Rectal smooth muscle tissue (tissue), 1 donor: ENCODE results near the gene TRMT2A.
A peak's percentile ranks its signal among the peaks of the same experiment; 100 is the strongest.
"Not testable (repeated sequence)": the region's sequence is repeated elsewhere in the genome, so short reads cannot be mapped to it uniquely, and the experiment has no call there.

Experiments used
- H3K27ac ChIP-seq: one replicate; pipeline ENCODE4 v1.7.0; 2013; ENCODE audit warnings: low read depth, low read length, inconsistent platforms
- H3K27me3 ChIP-seq: one replicate; pipeline ENCODE4 v1.7.0; 2013; ENCODE audit warnings: low read length; ENCODE audit not compliant: control insufficient read depth, insufficient read depth
- H3K36me3 ChIP-seq: one replicate; pipeline ENCODE4 v1.7.0; 2013; ENCODE audit warnings: low read length; ENCODE audit not compliant: control insufficient read depth, insufficient read depth
- H3K4me1 ChIP-seq: one replicate; pipeline ENCODE4 v1.7.0; 2013; ENCODE audit warnings: low read length; ENCODE audit not compliant: control insufficient read depth, insufficient read depth
- H3K4me3 ChIP-seq: one replicate; pipeline ENCODE4 v1.7.0; 2013; ENCODE audit warnings: low read length
- H3K9ac ChIP-seq: one replicate; pipeline ENCODE4 v1.7.0; 2013; ENCODE audit warnings: low read length

The TRMT2A gene, protein sequence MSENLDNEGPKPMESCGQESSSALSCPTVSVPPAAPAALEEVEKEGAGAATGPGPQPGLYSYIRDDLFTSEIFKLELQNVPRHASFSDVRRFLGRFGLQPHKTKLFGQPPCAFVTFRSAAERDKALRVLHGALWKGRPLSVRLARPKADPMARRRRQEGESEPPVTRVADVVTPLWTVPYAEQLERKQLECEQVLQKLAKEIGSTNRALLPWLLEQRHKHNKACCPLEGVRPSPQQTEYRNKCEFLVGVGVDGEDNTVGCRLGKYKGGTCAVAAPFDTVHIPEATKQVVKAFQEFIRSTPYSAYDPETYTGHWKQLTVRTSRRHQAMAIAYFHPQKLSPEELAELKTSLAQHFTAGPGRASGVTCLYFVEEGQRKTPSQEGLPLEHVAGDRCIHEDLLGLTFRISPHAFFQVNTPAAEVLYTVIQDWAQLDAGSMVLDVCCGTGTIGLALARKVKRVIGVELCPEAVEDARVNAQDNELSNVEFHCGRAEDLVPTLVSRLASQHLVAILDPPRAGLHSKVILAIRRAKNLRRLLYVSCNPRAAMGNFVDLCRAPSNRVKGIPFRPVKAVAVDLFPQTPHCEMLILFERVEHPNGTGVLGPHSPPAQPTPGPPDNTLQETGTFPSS

DNA sequence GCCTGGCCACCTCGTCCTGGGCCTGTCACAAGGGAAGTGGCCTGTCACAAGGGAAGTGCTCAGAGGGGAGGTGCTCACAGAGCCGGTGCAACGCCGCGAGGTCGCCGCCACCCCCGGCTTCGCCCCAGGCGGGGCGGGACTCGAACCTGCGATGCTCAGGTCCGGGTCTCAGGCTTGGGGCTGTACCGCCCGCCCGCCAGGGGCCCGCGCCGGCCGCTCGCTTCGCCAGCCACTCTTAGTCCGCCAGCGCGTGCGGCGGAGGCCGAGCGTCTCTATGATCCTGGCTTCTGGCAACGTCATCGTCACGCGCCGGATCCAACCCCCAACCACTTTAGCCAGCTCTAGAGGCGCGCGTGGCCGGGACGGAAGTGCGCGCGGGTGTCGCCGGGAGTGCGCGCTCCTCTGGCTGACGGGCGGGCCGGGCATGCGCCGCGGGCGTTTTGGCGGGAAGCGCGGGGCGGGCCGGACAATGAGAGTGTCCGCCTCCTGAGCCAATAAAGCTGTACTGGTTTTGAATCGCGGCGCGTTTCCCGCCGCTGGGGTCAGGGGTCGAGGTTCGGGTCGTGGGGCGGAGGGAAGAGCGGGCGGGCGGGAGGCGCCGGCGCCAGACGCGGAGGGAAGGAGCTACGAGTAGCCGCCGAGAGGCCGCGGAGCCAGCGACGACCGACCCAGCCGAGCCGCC lies at the start of gene TRMT2A:
TRMT2A (minus strand) TSS at position 276 of the 682 bp plus-strand sequence. CDS start 320 bp downstream, outside the sequence.
- H3K27ac ChIP-seq = peak within 1 kb of the TSS; percentile 72
- H3K36me3 ChIP-seq = peaks cover 27% of the 10 kb centered on the region
- H3K4me1 ChIP-seq = peaks cover 10% of the 10 kb centered on the region
- no peaks in the 10 kb centered on the region for H3K27me3 ChIP-seq
- peak within 1 kb of the TSS; percentile 83 for H3K4me3 ChIP-seq
- peak within 1 kb of the TSS; percentile 66 for H3K9ac ChIP-seq

DNA sequence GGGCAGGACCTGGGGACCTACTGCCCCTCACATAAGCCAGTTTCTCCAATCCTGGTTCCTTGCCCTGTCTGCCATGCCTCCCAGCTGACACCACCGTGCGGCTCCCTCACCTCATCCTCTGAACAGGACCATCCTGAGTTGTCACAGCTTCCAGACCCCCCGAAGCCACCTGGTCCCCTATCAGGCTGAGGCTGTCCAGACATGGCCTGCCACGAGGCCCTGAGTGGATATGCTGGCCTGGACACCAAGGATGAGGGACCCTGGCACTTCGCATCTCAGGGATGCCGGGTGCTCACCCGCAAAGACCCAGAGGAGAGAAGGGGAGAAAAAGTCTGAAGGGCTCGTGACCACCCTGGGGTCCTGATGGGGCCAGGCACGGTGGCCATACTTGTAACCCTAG lies 49.7 kb upstream of the TRMT2A start:
- Histone ChIP-seq H3K4me3 (no peak overlapping the region), H3K27ac (no peak overlapping the region), H3K36me3 (no peaks in the 10 kb centered on the region), H3K4me1 (no peaks in the 10 kb centered on the region), H3K9ac (no peak overlapping the region), H3K27me3 (no peaks in the 10 kb centered on the region)

DNA sequence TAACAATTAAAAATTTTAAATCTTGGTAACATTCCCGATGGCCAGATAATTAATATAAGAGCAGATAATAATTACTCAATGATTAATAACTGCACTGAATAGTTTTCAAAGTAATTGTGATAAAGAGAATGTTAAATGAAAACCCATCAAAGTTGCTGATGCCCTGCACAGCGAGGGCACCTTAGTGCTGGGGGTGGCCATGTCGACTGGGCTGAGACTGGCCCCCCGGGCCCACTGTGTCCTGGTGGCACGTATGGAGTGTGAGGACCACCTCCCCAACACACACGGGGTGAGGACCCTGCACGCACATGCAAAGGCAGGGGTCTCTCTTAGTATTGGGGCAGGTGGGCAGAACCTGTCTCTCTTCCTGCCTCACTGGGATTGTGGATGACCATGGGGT lies 48.9 kb upstream of the TRMT2A start:
- Histone ChIP-seq H3K27ac (no peak overlapping the region), H3K9ac (no peak overlapping the region), H3K27me3 (no peaks in the 10 kb centered on the region), H3K4me1 (no peaks in the 10 kb centered on the region), H3K36me3 (no peaks in the 10 kb centered on the region), H3K4me3 (no peak overlapping the region)

DNA sequence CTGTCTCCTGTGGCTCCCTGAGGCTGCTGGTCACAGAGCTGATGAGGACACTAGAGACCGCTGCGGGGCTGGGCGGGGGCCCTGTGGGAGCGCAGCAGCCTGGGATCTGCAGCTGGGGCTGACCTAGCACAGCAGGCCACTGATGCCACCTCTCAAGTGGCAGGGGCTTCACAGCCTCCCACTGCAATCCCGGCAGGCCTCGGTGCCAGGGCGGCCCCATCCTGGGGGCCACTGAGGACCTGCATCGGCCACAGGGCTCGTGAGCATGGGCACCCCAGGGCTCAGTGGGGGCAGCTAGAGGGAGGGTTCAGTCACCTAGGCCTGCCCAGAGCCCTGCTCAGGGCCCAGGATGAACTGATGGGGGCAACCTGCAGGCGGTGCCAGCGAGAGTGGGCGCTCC lies 48.4 kb upstream of the TRMT2A start:
- Histone ChIP-seq H3K27ac (no peak overlapping the region), H3K4me1 (no peaks in the 10 kb centered on the region), H3K36me3 (no peaks in the 10 kb centered on the region), H3K9ac (no peak overlapping the region), H3K27me3 (no peaks in the 10 kb centered on the region), H3K4me3 (no peak overlapping the region)

DNA sequence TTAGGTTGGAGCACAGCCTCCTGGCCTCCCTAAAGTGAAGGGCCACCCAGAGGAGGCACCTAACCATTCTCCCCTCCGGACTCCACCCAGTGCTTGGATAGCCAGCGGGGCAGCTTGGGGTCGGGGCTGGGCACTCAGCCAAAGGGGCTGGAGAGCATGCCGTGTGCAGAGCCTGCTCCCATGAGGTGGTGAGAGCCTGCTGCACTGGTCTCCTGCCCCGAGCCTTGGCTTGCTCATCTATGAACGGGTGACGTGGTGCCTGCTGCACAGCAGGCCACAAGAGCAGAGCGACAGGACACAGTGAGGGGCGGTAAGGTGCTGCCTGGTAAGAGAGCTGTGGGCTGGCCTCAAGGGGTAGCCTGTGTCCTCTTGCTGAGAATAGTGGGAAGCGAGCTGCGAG lies 47.8 kb upstream of the TRMT2A start:
- Histone ChIP-seq H3K27ac (no peak overlapping the region), H3K9ac (no peak overlapping the region), H3K4me1 (no peaks in the 10 kb centered on the region), H3K27me3 (no peaks in the 10 kb centered on the region), H3K36me3 (no peaks in the 10 kb centered on the region), H3K4me3 (no peak overlapping the region)

DNA sequence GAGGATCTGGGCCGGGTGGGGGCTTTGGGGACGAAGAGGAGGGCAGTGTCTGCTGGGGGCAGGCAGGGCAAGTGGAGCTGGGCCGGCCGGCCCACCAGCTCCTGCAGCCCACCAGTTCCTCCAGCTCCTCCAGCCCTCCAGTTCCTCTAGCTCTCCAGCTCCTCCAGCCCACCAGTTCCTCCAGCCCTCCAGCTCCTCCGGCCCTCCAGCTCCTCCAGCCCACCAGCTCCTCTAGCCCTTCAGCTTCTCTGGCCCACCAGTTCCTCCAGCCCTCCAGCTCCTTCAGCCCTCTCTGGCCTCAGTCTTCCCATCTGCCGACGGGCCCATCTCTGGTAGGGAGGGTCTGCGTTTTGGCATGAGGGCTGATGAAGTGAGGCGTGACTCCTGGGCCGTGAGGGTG lies 43.0 kb upstream of the TRMT2A start:
- no peak overlapping the region for H3K9ac ChIP-seq
- no peak overlapping the region for H3K27ac ChIP-seq
- no peaks in the 10 kb centered on the region for H3K36me3 ChIP-seq
- H3K4me3 ChIP-seq = no peak overlapping the region
- no peaks in the 10 kb centered on the region for H3K4me1 ChIP-seq
- peaks cover 6% of the 10 kb centered on the region for H3K27me3 ChIP-seq

DNA sequence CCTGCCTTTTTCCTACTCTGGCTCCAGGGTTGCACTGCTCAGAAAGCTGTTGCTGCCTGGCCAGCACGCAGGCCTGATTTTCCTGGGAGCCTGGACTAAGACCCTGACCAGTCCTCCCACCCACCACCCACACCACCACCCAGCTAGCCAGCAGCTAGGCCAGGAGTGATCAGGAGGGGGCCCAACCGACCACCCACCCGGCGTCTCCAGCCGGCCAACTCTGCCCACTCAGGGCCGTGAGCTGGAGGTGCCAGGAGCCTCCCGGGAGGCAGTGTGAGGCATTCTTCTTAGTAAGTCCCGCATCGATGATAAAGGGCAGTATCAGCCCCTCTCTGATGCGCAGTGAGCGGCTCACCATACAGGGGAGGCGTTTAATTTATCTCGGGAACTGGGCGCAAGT lies 42.5 kb upstream of the TRMT2A start:
- H3K36me3 ChIP-seq, H3K4me1 ChIP-seq, H3K9ac ChIP-seq, H3K4me3 ChIP-seq, H3K27ac ChIP-seq, H3K27me3 ChIP-seq: not testable (repeated sequence)

DNA sequence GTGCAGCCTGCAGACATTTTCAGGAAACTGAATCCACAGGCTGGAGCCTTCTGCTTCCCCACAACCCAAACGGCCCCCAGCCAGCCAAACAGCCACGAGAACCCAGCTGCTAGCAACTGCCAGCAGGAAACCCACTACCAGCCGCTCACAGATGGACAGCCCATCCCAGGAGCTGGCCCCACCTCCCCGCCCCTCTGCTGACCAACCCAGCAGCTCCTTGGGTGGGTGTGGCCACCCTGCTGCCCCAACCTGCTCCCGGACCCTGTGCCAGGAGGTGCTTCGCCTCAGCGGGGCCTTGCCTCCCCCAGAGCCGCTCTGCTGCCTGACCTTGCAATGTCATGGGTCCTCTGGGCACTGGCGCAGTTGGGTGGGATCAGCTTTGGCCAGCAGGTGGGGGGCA lies 42.0 kb upstream of the TRMT2A start:
- Histone ChIP-seq H3K4me3 (no peak overlapping the region), H3K9ac (no peak overlapping the region), H3K4me1 (no peaks in the 10 kb centered on the region), H3K27me3 (peaks cover 6% of the 10 kb centered on the region), H3K36me3 (no peaks in the 10 kb centered on the region), H3K27ac (no peak overlapping the region)

DNA sequence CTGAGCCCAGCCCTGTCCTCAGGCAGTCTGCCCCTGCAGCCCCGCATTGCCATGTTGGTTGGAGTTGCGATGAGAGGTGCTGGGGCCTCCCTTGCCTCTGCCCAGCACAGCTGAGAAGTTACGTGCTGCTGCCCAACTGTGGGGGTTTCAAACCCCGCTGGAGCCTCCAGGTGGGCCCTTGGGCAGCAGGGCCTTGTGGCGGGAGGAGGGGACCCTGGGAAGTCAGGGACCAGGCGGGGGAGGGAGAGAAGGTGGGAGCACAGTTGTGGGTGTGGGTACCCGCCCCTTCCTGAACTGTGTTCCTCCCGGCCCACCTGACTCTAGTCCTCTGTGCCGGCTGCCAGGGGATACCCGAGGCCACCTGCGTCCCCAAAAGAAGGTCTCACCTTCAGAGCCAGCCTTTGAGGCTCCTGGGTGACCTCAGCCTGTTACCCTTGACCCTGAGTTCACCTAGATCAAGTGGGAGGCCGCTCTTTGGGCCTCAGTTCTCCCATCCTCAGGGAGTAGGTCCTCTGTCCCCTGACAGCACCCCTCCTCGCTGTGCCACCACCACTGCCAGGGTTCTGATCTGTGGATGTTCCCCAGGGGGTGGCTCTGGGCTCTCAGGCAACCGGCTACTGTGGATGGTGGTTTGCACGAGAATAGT lies 41.5 kb upstream of the TRMT2A start:
- peaks cover 6% of the 10 kb centered on the region for H3K27me3 ChIP-seq
- no peak overlapping the region for H3K9ac ChIP-seq
- no peaks in the 10 kb centered on the region for H3K4me1 ChIP-seq
- H3K36me3 ChIP-seq = no peaks in the 10 kb centered on the region
- no peak overlapping the region for H3K4me3 ChIP-seq
- H3K27ac ChIP-seq = no peak overlapping the region

DNA sequence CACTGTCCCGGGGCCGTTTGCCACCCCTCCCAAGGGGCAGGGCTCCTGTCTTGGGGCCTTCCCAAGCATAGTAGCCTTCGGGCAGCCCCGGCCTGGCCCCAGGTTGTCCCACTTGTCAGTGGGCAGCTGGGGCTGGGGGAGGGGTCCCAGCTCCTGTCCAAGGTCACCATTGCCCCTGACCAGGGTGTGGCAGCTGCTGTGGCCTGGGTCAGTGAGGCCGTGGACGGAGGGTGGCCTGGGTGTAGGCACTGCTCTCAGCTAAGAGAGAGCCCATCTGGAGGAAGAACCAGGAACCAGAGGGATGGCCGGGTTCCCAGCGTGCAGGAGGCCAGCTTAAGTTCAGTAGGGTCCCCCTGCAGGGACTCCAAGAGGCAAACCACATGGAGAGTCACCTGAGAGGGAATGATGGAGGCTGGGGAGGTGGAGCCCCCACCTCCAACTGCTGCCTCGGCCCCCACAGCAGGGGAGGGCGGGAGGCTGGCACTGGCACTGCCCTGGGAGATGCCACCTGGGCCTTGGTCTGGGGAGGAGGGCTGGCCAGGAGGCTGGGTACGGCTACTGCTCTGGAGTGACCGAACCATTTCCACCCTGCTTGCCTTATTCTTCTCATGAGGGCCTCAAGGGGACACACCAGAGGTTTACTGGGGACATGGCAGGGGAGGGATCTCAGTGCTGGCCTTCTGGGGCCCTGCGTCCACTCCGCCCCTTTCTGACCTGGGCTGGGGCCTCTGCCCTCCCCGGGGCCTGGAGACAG lies 40.6 kb upstream of the TRMT2A start:
- H3K9ac ChIP-seq = no peak overlapping the region
- no peak overlapping the region for H3K27ac ChIP-seq
- H3K27me3 ChIP-seq = peaks cover 6% of the 10 kb centered on the region
- H3K36me3 ChIP-seq = no peaks in the 10 kb centered on the region
- no peak overlapping the region for H3K4me3 ChIP-seq
- no peaks in the 10 kb centered on the region for H3K4me1 ChIP-seq

DNA sequence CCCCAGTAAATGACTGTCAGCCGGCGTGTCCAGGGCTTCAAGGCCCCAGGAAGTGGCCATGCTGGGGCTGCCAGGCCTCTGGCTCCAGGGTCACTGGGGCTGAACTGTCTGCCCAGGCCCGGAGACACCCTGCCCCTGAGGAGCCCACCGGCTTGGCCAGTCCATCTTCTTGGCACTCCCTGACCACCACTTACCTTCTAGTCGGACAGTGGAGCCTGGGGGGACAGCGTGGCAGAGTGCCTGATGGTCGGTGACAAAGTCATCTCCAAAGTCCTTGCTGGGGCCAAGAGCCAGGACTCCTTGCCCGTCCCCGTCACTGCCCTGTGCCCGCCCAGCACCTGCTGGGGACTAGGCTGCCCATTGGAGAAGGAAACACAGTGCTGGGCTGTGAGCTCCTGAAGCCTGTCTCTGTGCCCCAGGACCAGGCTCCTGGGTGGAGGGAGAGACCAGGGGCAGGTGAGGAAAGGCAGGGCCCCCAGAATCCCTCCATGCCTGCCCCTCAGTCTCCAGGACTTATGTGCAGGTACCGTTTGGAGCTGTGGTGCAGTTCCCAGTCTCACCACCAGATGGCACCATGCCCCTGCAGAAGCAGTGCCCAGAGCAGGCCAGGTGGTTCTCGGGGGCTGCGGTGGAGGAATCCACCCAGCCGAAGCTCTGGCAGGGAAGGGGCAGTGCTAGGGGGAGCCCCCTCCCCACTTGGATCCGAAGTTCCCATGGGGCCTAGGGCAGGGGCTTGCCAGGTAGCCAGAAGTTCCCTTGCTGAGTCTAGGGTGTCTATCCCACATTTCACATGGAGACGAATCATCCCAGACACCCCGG lies 39.8 kb upstream of the TRMT2A start:
- Histone ChIP-seq H3K4me3 (no peak overlapping the region), H3K36me3 (no peaks in the 10 kb centered on the region), H3K4me1 (no peaks in the 10 kb centered on the region), H3K27me3 (peaks cover 6% of the 10 kb centered on the region), H3K9ac (no peak overlapping the region), H3K27ac (no peak overlapping the region)
